NB4 (cell line): Measurements from ENCODE around the gene ATP6V0C.

Experiments
- DNase-seq: peaks from one replicate; pipeline ENCODE4 v3.0.0; 2010; ENCODE audit warnings: low read depth
- H3K4me3 ChIP-seq: one replicate; pipeline ENCODE4 v1.5.1; 2011; ENCODE audit warnings: mild to moderate bottlenecking, low read depth, low read length, moderate library complexity
- CTCF ChIP-seq: IDR thresholded peaks from one replicate; pipeline ENCODE4 v1.5.1; 2012; ENCODE audit warnings: low read depth, low read length
- MAX ChIP-seq: IDR thresholded peaks from 2 replicates; pipeline ENCODE4 v1.6.1; 2011; ENCODE audit warnings: low read depth, low read length
- MYC ChIP-seq: IDR thresholded peaks from 2 replicates; pipeline ENCODE4 v1.6.1; 2011; ENCODE audit warnings: low read depth, low read length
- POLR2A ChIP-seq: IDR thresholded peaks from 2 replicates; pipeline ENCODE4 v1.6.1; 2011; ENCODE audit warnings: mild to moderate bottlenecking; ENCODE audit not compliant: insufficient read length; ENCODE audit errors: extremely low read depth

The ATP6V0C gene

GRCh38 chr16:2518823-2519710 lies 5.3 kb downstream of the ATP6V0C start:
- no peak for DNase-seq

GRCh38 chr16:2519711-2520080 lies 5.9 kb downstream of the ATP6V0C start:
- DNase-seq = no peak
- no peak overlapping the region for H3K4me3 ChIP-seq
- TF ChIP-seq MYC (no peak), POLR2A (no peak), CTCF (no peak)

More at GRCh38 chr16:2518823-2519710, 5.3 kb downstream of the ATP6V0C start:
- TF ChIP-seq CTCF (no peak), POLR2A (no peak), MAX (no peak), MYC (no peak)
- no peak overlapping the region for H3K4me3 ChIP-seq

GRCh38 chr16:2520097-2520783 lies 6.5 kb downstream of the ATP6V0C start, which contains the start of gene AMDHD2:
TSS of gene AMDHD2 (plus strand) at chr16:2520371. CDS start at chr16:2520459, 88 bp downstream.
- DNase-seq = peak; percentile 91
- TF ChIP-seq POLR2A = peak; percentile 65
- peak; percentile 95 for TF ChIP-seq MYC
- TF ChIP-seq CTCF = no peak
- peak; percentile 99 for TF ChIP-seq MAX
- peak within 1 kb of the TSS; percentile 54 for H3K4me3 ChIP-seq

GRCh38 chr16:2520784-2521531 lies 7.2 kb downstream of the ATP6V0C start:
- DNase-seq = peak; percentile 64
- TF ChIP-seq MAX (no peak), POLR2A (no peak), MYC (no peak), CTCF (no peak)
- peak overlapping the region; percentile 54 for H3K4me3 ChIP-seq

- H3K4me3 ChIP-seq = no peak overlapping the region
- no peak for DNase-seq
- TF ChIP-seq POLR2A (no peak), CTCF (no peak), MAX (no peak), MYC (no peak)
Observed at GRCh38 chr16:2523801-2524231, 10.1 kb downstream of the ATP6V0C start.
